ENCODE measurements around the gene YAE1.

Gene YAE1

DNA sequence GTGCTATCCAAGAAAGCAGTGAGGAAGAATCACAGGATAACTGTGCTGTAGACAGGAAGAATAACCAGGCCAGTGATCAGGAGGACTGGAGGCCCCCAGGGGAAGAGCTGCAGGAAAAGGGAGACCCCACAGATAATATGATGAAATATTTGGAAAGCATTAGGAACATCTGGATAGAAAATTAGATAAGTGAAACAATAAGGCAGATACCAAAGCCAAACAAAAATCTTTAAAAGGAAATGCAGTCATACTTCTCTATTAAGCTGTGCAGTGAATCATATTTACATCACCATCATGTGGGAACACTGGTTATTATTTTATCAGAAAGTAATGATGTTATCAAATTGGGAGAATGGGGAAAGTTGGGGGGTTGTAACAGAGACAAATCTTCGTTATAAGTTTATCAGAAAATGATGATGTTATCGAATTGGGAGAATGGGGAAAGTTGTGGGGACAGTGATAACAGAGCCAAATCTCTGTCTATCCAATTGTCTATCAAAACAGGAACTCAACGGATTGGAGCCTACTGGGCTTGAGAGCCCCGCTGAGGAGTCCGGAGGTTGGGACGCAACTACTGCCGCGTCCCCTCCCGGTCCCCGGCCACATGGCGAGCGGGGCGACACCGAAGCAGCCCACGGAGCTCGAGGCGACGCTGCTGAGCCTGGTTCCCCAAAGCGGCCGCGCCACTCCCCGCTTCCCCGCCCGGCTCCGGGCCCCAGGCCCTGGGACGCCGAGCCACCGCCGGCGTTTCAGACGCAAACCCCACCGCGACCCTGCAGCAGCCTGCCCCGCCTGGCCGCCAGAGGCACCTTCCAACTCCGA, 43.1 kb downstream of the YAE1 start:
- no peak for DNase-seq

DNA sequence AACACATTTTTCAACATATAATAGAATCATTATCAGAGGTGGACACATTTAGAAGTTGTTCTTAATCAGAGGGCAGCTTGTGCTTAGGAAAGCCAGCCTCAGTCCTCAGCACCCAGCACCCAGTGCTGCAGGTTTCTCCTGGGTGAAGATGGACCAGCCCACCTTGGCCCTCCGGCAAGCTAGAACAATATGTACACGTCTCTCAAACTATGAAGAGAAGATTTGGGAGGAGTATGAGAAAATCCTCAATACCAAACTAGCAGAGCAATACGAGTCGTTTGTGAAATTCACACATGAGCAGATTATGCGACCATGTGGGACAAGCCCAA, 43.7 kb downstream of the YAE1 start:
- DNase-seq = no peak

DNA sequence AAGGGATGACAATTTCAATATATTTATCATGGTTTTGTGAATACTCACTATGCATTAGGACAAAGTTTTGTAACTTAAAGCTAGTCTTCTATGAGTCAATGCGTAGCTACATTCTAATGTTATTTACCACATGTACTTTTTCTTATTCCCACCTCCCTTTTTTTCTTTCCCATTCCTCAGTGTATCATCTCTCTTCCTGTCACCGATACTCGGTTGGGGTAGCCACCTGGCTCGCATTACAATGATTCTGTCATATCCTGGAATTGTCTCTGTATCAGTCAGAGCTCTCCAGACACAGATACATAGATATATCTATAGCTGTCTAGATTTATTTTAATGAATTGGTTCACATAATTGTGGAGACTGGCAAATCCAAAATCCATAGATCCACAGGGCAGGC, 47.4 kb downstream of the YAE1 start:
- DNase-seq = no peak

DNA sequence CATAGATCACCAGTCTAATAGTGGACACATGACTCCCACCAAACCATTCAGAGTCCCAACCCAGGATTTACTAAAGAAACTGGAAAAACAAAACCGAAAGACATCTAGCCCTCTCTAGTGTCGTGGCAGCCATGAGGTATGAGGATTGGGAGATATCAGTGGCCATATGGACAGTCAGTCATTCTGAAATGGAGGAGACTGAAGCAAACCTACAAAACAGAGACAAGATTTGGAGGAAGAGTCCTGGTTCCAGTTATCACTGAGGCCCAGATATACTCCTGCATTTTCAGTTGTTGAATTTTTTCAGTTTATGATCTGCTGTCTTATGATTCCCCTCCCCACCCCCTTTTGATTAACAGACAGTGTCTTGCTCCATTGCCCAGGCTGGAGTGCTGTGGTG, 48.1 kb downstream of the YAE1 start:
- DNase-seq = no peak

DNA sequence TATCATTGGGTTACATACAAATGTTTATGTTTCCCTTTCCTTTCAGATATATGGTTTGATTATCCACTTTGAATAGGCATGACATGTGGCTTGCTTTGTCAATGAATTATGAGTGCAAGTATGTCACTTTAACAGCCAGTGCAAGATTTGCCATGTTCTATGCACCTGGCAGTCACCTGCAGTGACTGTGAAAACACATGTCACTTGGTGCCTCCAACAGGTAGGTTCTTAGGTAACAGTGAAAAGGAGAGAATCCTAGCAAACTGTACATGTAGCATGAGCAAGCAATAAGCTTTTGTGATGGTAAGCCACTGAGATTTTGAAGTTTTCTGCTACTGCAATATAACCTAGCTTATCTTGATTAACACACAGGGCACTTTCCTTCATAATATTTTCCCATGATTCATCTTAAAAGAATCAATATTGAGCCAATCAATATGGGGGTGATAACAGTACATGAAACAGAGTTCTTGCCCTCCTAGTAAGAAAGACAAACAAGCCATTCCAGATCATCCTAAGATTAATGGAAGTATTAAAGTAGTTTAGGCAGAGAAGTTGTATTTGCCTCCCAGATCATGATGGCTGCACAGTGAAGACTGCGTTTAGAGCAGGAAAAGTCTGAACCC, 49.3 kb downstream of the YAE1 start:
- DNase-seq = no peak

GRCh38 chr7:39616138-39616537, 49.9 kb downstream of the YAE1 start:
- no peak for DNase-seq

- no peak for DNase-seq
Measured at GRCh38 chr7:39617005-39617404, 50.8 kb downstream of the YAE1 start.

GRCh38 chr7:39618868-39619267, 52.7 kb downstream of the YAE1 start:
- no peak for DNase-seq

- DNase-seq = no peak
Measured at GRCh38 chr7:39620486-39620885, 54.3 kb downstream of the YAE1 start.

- DNase-seq = no peak
Measured at GRCh38 chr7:39621261-39621660, 55.1 kb downstream of the YAE1 start.

- no peak for DNase-seq
Measured at GRCh38 chr7:39621784-39622411, 55.7 kb downstream of the YAE1 start.

All from hippocampal formation (tissue), 2 donors.